ENCODE data around the gene CNTNAP2.

The CNTNAP2 gene

DNA sequence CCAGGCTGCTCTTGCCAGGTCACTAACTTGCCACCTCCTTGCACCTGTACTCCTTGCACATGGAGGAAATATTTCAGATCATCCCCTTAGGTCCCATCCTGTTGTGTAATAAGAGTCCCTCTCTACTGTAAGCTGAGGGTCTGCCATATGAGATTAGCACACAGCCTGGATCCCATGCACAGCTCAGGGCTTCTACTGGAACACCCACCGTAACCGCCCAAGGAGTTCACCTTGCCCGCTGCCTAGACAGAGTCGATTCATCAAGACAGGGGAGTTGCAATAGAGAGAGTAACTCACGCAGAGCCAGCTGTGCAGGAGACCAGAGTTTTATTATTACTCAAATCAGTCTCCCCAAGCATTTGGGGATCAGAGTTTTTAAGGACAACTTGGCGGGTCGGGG is 1779.5 kb downstream of the CNTNAP2 start:
- no peak for DNase-seq

GRCh38 chr7:147903536-147904218 is 1787.1 kb downstream of the CNTNAP2 start:
- DNase-seq = no peak

- no peak for DNase-seq
These were observed 1787.6 kb downstream of the CNTNAP2 start for GRCh38 chr7:147904219-147904576.

DNA sequence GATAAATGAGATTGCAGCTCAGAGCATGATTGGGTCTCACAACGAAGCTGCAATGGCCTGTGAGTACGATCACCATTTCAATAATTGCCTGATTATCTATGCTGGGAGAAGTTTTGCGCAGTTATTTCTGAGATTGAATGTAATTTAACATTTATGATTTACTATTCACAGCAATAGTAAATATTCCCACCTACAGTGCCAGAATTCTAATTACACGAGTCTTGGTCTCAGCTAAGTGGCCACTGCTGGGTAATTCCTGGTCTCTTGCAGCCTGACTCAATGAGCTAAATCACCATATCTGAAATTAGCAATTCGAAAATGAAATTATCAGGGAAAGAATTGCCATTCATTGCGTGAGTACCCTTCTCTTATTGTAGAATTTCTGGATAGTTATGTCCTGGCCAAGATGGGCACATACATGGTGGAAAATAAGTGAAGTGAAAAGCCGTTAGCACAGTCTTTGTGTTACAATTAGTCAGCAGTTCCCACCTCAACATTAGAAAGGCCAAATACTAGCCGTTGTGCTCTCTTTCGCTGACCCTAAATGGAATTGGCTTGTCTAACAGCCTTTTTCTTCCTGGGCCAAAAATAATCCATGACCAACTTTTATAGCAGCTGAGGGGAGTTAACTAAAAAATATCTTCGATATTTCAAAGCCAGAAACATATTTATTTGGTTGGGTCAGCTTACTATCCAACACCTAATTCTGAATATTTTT is 1793.0 kb downstream of the CNTNAP2 start:
- no peak for DNase-seq

GRCh38 chr7:147911201-147911601 is 1794.6 kb downstream of the CNTNAP2 start:
- peak; percentile 24 to 62 (median 44) for DNase-seq

- no peak for DNase-seq
These were observed 1795.7 kb downstream of the CNTNAP2 start for GRCh38 chr7:147912291-147912690.

- no peak for DNase-seq
These were observed 1796.5 kb downstream of the CNTNAP2 start for GRCh38 chr7:147912946-147913638.

GRCh38 chr7:147915781-147916180 is 1799.2 kb downstream of the CNTNAP2 start:
- DNase-seq = no peak

GRCh38 chr7:147916573-147916972 is 1800.0 kb downstream of the CNTNAP2 start:
- DNase-seq = no peak

GRCh38 chr7:147923841-147924240 is 1807.2 kb downstream of the CNTNAP2 start:
- no peak for DNase-seq

GRCh38 chr7:147937428-147937827 is 1820.8 kb downstream of the CNTNAP2 start:
- DNase-seq = no peak

DNA sequence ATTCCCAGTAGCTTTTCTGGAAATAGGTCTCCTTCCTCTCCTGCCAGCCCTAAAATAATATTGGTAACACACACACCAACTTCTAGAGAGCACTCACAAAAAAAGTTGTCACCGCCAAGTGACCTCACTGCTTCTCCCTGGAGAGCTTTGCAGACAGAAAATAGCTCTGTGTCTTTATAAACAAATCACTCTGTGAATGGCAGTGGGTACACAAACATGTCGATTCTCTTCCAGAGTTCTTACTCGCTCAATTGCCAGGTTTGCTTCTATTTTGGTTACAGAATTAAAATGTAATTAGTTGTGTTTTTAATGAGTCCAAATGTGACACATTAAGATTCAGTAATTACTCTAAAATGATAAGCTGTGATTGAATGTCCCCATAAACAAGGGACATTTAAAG is 1824.8 kb downstream of the CNTNAP2 start:
- DNase-seq = no peak

- DNase-seq = no peak
These were observed 1827.7 kb downstream of the CNTNAP2 start for GRCh38 chr7:147944321-147944720.

GRCh38 chr7:147952918-147953317 is 1836.3 kb downstream of the CNTNAP2 start:
- no peak for DNase-seq

- DNase-seq = no peak
These were observed 1851.5 kb downstream of the CNTNAP2 start for GRCh38 chr7:147968046-147968610.

GRCh38 chr7:147971606-147972110 is 1855.1 kb downstream of the CNTNAP2 start:
- DNase-seq = no peak

- no peak for DNase-seq
These were observed 1861.6 kb downstream of the CNTNAP2 start for GRCh38 chr7:147978201-147978600.

GRCh38 chr7:147978651-147979050 is 1862.0 kb downstream of the CNTNAP2 start:
- DNase-seq = no peak

DNA sequence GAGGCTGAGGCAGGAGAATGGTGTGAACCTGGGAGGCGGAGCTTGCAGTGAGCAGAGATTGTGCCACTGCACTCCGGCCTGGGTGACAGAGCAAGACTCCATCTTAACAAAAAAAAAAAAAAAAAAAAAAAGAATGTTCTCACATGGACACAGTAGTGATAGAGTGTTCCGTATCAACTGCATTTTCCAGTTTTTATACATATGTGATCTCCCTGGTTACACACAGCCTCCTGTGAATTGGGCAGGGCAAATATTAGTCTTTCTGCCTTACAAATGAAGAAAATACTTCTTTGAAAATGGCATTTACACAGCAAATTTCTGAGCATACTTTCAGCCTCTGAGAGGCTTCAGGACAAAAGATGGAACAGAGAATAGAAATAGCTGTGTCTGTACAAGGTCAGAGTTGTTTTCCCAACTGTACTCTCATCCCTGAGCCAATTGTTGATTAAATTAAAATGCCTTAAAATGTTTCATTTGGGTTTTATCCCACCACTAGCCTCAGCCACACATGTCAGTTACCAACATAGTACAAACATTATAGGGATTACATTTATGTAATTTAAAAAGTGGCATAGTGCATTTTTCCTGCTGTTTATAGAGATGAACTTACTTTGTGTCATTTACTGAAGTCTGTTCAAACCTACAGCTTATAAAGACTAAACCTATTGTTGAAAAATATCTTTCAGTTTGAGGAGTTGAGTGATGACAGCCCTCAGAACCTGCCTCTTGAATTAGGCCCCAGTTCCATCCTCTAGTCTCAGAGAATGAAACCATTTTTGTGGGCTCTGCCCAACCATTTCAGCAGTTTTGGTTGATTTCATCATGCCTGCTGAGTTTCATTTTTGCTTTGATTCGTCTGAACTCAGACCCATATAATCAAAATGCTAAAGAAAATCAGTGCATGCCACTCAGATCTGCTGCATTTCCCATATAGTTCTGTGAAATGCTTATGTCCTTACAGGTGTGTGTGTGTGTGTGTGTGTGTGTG is 1864.5 kb downstream of the CNTNAP2 start:
- peak in 1 of 4 experiments; percentile 1 for DNase-seq

- no peak for DNase-seq
These were observed 1865.7 kb downstream of the CNTNAP2 start for GRCh38 chr7:147982307-147982706.

DNA sequence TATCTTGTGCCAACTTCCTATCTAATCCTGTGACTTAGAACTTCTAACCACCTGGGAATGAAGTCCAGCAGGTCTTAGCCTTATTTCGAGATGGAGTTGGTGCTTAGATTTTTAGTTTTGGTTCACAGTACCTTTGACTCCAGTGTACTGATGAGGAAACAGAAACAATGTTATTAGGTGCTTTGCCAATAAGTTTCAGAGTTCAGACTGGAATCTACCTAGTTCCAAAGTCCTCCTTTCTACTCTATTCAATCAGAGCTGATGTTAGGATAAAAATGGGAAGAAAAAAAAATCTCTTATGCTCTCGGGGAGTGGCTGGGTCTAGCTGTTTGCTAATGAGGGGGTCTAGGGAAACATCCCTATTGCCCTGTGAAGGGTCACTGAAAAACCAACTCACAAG is 1867.7 kb downstream of the CNTNAP2 start:
- no peak for DNase-seq

DNA sequence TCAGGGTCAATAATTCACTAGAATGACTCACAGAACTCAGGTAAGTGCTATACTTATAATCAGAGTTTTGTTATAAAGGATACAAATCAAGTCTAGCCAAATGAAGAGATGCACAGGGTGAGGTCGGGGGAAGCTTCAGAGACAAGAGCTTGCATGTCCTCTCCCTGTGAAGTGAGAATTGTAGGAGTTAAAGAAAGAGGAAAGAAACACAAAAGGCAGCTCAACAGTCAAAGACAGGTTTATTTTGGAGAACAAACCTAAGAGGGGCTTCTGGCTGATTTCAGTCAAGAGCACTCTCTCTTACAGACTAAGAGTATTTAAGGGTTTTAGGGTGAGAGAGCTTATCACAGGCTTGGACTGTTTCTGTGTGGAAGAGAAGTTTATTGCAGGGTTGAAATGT is 1873.5 kb downstream of the CNTNAP2 start:
- no peak for DNase-seq

Data from suppressor macrophage (primary cell).